Activated gamma-delta T cell (primary cell): ENCODE results near the gene ANKUB1.

Source experiments
- DNase-seq: peaks from one replicate; lab custom pipeline; 2025; lab: John Stamatoyannopoulos, UW

ANKUB1 gene

GRCh38 chr3:149809699-149810098, 17.3 kb upstream of the ANKUB1 start:
- DNase-seq: no peak

- no peak for DNase-seq
These were observed 16.0 kb upstream of the ANKUB1 start for GRCh38 chr3:149808209-149808829.

DNA sequence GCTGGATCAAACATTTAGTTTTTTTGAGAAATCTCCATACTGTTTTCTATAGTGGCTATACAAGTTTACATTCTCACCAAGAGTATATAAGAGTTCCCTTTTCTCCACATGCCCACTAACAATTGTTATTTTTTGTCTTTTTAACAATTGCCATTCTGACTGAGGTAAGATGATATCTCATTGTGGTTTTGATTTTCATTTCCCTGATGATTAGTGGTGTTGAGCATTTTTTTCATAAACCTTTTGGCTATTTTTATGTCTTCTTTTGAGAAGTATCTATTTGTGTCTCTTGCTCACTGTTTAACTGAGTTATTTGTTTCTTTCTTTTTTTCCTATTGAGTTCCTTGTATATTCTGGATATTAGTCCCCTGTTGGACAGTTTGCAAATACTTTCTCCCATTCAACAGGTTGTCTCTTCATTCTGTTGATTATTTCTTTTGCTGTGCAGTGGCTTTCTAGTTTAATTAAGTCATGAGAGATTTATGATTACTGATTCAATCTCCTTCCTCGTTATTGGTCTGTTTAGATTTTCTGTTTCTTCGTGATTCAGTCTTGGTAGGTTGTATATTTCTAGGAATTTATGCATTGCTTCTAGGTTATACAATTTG, 13.9 kb upstream of the ANKUB1 start:
- no peak for DNase-seq

- no peak for DNase-seq
These were observed 9.3 kb upstream of the ANKUB1 start for GRCh38 chr3:149801639-149802038.

DNA sequence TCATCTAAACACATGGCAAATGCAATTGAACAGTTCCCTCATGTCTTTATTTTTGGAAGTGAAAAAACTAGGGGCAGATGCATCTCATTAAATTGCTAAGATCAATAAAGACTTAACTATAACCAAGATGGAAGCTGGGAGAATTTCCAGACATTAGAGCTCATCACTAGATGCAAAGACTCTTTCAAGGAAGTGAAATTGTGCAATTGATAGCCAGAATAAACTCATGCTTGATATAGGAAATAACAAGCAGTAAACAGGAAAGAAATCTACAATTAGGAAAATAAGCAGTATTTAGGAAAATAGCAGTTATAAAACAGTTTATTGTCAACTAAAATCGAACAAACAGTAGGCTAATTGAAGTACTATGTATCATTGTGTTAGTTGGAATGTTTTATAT, 8.8 kb upstream of the ANKUB1 start:
- DNase-seq: no peak

DNA sequence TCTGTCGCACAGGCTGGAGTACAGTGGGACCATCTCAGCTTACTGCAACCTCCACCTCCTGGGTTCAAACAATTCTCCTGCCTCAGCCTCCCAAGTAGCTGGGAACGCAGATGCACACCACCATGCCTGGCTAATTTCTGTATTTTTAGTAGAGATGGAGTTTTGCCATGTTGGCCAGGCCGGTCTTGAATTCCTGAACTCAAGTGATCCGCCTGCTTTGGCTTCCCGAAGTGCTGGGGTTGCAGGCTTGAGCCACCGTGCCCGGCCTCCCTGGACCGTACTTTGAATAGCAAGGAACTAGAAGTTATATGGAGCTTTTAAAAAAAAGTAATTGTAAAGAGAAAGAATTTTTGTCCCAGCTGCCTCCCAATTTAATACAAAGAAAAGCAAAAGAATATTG, 8.3 kb upstream of the ANKUB1 start:
- no peak for DNase-seq

DNA sequence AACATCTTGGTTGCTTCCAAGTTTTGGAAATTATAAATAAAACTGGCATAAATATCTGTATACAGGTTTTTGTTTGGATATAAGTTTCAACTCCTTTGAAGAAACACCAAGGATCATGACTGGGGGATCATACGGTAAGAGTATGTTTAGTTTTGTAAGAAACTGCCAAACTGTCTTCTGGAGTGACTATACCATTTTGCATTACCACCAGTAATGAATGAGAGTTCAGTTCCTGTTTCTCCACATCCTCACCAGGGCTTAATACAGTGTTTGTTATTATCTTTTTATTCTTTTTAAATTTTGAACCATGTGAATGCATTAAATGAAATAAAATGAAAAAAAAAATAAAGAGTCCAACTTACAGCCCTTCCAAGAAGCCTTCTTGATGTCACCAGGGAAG, 3.7 kb upstream of the ANKUB1 start:
- no peak for DNase-seq

DNA sequence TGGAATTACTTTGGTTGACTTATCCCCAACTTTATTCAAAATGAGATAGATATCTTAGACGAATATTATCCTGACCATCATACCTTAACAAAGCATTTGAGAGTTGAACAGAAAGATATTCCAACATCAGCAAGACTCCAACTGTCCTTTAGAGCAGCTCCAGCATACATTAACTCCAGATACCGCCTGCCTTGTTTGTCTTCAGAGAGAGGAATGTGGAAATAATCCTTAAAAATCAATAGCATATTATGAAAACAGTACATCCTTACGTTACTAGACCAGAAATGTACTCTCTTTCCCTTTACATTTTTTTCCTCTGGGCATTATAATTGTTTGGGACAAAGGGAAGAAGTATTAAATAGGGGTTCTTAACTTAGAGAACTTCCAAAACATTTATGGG, 1.7 kb downstream of the ANKUB1 start:
- DNase-seq: no peak

DNA sequence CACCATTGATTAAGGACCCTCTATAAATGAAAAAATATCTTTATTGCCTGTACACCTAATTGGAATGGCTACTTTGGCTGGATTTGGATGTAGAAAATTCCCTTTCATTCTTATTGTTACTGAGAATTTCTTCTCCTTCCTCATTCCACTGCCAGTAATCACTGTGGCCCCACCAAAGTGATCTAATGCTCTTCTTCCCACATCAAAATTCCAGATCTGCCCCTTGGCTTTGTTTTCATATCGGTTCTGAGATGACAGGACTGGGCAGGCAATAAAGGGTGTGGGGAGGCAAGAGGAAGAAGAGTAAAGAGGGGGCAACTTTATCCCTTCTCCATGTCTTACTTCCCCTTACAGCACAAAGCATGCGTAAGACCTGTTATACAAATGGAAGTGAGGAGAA, 2.1 kb downstream of the ANKUB1 start:
- no peak for DNase-seq

DNA sequence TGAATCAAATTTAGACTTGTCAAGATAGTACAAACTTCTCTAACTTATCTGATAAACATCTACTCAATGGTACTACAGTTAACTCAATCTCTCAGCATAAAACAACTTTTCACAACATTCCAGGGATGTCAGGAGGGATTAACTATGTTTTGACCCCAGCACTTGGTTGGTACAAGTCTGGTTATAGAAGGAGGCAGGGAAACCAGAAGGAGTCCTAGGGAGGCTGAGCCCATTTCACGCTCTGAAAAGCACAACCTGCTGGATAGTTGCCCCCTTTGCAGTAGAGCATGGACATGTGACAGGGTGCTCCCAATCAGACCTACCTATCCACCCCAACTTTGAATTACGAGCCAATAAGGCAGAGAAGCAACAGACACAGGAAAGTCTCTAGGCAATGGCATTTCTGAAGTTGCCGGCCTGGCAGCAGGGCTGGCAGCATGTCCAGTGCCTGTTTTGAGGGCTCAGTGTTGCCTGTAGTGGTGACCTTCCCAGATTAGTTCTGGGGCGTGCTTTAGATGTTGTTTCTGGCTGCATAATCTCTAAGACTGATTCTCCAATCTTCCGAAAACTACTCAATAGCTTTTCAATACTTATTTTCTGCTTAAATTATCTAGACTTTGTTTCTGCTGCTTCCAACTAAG, 8.2 kb downstream of the ANKUB1 start:
- no peak for DNase-seq

DNA sequence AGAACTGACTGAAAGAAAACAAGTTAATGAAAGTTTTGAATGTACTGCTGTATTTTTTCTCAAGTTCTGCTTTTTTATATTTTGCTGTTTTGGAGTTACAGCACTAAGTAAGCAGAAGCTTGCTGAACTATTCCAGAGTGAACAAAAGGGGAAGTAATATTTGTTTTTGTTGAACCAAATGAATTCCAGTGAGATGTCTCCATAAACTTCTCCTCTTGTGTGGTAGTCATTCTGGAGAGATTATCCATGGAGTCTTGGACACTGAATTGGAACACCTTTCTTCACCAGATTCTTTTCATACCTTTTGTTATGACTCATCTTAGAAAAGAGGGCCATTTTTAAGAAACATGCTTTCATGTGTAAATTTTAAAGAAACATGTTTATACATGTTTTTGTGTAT, 8.8 kb downstream of the ANKUB1 start:
- DNase-seq: no peak

DNA sequence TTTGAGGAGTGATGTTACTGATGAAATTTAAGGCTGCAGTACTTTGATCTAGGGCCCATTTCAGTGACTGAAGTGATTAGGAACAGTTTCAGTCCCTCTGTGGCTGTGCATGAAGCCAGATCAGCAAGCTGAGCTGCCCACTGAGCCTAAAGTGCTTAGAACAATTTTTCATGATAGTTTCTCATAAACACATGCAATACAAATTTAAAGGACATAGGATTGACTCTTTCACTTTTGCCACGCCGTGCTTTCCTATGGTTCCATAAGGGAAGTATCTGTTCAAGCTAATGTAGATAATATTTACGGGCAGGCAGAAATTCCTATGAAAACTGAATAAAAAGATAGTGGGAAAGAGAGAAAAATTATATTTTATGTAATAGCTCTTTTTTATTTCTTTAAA, 10.6 kb downstream of the ANKUB1 start:
- no peak for DNase-seq

DNA sequence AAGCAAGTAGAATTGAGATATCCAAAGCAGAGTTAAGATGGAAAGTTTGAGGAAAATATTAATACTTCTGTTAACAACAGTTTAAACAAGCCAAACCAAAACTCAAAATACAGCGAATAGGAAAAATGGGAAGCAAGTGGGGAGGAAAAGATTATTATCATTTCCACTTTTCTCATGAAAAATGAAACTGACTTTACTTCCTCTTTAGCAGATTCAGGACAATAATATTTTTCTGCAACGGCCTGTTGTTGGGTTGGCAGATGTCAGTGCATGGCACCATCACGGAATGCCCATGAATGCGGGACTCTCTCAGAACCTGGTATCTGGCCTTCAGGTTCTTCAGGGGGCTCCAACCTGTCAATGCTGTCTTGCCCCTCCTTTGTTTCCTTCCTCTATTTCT, 11.1 kb downstream of the ANKUB1 start:
- DNase-seq: no peak

GRCh38 chr3:149777414-149778214, 14.7 kb downstream of the ANKUB1 start:
- DNase-seq: no peak

DNA sequence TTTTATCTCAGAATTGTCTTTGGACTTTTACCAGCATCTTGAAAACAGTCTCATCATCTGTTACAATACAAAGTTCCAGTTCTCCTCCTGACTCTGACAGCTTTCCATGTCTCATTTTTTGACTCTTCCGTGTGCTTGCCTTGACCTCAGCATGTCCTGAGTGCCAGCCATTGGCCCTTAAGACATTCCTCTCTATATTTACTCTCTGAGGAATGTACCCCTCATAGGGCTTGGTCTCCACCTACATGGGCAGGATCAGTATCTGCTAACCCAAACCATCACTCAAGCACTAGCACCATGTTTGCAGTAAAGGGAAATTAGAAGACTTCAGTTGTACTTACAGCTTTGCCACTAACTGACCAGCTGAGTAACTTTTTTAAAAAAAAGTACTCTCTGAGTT, 16.2 kb downstream of the ANKUB1 start:
- no peak for DNase-seq

DNA sequence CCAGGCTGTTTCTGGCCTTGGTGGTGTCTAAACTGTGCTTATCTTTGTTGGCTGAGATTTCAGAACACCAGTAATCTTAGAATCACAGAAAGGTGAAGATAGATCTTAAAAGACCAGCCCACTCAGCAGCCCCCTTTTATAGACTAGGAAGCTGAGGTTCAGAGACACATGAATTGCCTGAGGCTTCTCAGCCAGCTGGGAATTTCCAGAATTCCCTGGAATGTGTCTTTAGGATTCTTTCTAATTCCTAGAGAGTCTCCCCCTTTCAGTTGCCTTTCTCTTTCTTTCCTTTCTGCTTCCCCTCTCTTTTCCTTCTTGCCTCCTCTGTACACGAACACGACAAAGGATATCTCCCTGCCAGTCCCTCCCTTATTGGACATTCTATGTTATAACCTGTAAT, 19.5 kb downstream of the ANKUB1 start:
- DNase-seq: no peak

DNA sequence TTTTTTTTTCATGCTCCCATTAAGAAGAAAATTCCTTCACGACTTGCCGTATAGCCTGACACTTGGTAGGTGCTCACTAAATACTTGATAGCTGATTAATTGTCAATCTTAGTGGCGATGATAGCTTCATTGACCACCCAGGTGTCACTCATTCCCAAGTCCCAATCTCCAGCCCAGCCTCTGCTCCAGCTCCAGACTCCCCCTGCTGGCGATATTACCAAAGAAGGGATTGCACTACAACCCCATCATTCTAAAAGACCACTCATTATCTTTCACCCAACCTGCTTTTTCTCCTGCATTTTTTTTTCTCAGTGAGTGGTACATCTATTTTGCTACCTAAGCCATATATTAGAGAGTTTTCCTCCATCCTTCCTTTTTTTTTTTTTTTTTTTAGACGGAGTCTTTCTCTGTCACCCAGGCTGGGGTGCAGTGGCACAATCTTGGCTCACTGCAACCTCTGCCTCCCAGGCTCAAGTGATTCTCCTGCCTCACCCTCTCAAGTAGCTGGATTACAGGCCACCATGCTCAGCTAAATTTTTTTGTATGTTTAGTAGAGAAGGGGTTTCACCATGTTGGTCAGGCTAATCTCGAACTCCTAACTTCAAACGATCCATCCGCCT, 20.6 kb downstream of the ANKUB1 start:
- DNase-seq: no peak

DNA sequence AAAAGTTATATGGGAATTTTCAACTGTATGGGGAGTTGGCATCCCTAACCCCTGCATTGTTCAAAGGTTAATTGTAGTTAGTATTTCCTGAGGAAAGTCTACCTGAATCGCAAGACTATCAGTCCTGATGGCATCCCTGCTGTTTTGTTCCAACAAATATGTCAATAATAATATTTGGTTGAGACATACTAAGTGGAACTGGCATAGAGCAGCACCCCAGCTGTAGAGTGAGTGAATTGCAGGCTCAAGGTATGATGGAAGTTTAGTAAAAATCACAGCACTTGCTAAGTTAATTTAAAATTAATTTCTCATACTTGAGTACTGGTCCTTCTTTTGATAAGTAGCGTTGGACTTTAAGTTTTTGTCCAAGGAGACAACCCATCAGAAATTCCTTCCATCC, 22.1 kb downstream of the ANKUB1 start:
- no peak for DNase-seq

- DNase-seq: no peak
These were observed 23.6 kb downstream of the ANKUB1 start for GRCh38 chr3:149768704-149769103.

DNA sequence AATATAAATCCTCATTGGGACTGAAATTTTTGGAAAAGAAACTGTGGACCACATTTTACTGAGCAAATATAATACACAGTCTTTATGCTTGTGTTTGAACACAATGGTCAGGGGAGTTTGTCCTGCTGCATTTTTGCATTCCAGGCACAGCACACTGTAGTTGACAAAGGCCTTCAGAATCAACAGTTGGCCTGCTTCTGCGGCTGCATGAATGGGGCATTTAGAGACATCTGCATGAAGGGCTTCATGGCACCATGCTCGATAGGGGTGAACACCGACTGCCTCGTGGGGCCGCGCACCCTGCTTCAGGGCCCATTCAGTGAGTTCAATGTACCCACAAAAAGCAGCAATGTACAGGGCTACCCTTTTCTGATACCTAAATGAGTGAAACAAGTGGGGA, 24.6 kb downstream of the ANKUB1 start:
- DNase-seq: no peak

DNA sequence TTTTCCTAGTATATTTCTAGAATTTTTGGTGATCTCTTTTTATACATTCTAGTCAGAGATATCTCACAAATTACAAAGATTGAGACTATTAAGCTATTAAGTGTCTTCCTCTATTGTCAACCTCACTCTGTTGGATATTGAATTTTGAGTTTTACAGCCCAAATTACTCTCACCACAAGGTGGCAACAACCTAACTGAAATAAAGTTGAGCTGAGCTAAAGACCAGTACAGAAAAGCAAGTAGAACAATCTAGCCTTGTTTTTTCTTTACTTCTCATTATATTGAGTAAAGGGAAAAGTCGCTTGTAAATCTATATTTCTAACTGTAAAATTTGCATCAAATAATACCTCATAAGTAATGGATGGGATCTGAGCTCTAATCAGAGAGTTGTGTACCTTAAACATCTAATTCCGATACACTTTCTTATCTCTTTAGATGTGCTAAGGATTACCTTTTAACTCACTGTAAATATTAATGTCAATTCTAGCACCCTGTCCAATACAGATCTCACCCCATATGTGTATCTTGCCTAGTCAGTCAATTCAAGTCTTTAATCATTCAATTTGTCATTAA, 26.5 kb downstream of the ANKUB1 start:
- no peak for DNase-seq

GRCh38 chr3:149764302-149764701, 28.1 kb downstream of the ANKUB1 start:
- no peak for DNase-seq
